HCT116 (cell line): ENCODE measurements around the gene TAF3. TPM values are rescaled to one million over a fixed set of nuclear protein-coding genes. Genes with fewer than 3 reads are reported as not detected.

Experiments used
- ATAC-seq: fragments of 200-7000 bp; cut with Tn5 transposase; 2 replicates; pipeline ENCODE4 v1.9.1; 2020; ENCODE audit warnings: mild to moderate bottlenecking, moderate library complexity
- BruUV-seq: library from RNA; stranded (reverse); fragments of 400-500 nt; replicated peaks from 2 replicates; lab custom pipeline; 2021; lab: Mats Ljungman, UMichigan
- CTCF ChIA-PET: fragments of 300-600 bp; sonication (Branson Sonifier 250); formaldehyde crosslinking; loops from one replicate; lab custom pipeline; 2021; ENCODE audit warnings: antibody characterized with exemption; lab: Charles Lee
- POLR2A ChIA-PET: fragments of 300-600, 350-600 bp; sonication (Branson Sonifier 250); formaldehyde crosslinking; loops from one replicate; lab custom pipeline; 2021; ENCODE audit warnings: antibody characterized with exemption; lab: Charles Lee
- RAD21 ChIA-PET, 2 experiments: fragments of 300-600 bp; sonication (Branson Sonifier 250); formaldehyde crosslinking; loops; one replicate each; lab custom pipeline; 2023; ENCODE audit warnings: low total read pairs in 2 of 2; ENCODE audit not compliant: uncharacterized antibody in 2 of 2, unreplicated experiment in 2 of 2, low non-redundant PET in 1 of 2; lab: Charles Lee
- DNase-seq: peaks from one replicate; pipeline ENCODE4 v3.0.0-alpha.2; 2010; ENCODE audit warnings: low read depth, low spot score
- H2AFZ ChIP-seq: fragments of 200-600 bp; shearing (Covaris generic), sonication (generic); 2 replicates; pipeline ENCODE4 v1.6.1; 2017; ENCODE audit warnings: low read depth, mixed run types, mixed read lengths, antibody characterized with exemption, low read length; ENCODE audit not compliant: poor library complexity, severe bottlenecking
- H3K27ac ChIP-seq: 2 replicates; pipeline ENCODE4 v1.5.1; 2012; ENCODE audit warnings: low read depth, low read length
- H3K27me3 ChIP-seq: fragments of 200-600 bp; sonication (generic); 2 replicates; pipeline ENCODE4 v1.6.1; 2016; ENCODE audit warnings: mixed run types, low read length, mixed read lengths; ENCODE audit not compliant: insufficient read depth
- H3K36me3 ChIP-seq, 2 experiments: fragments of 200-500 bp in 1 of 2; fragments of 200-600 bp in 1 of 2; sonication (Bioruptor generic) in 1 of 2; sonication (generic) in 1 of 2; 2 replicates each; pipeline versions ENCODE4 v1.5.1 to v1.6.1; 2014 to 2016; ENCODE audit warnings: low read length in 2 of 2, inconsistent platforms in 1 of 2, mixed read lengths in 1 of 2, mixed run types in 1 of 2; ENCODE audit not compliant: insufficient read depth in 2 of 2, control insufficient read depth in 1 of 2
- H3K4me1 ChIP-seq, 2 experiments: fragments of 200-600 bp in 1 of 2; sonication (generic) in 1 of 2; 2 replicates each; pipeline versions ENCODE4 v1.5.1 to v1.6.1; 2012 to 2017; ENCODE audit warnings: low read length in 2 of 2, inconsistent platforms in 1 of 2, mild to moderate bottlenecking in 1 of 2, mixed read lengths in 1 of 2, mixed run types in 1 of 2, moderate library complexity in 1 of 2; ENCODE audit not compliant: insufficient read depth in 2 of 2, control insufficient read depth in 1 of 2
- H3K4me2 ChIP-seq: fragments of 200-600 bp; sonication (generic); 2 replicates; pipeline ENCODE4 v1.6.1; 2017; ENCODE audit warnings: mixed run types, low read length, mixed read lengths
- H3K4me3 ChIP-seq, 2 experiments: fragments of 200-600 bp in 1 of 2; sonication (generic) in 1 of 2; replicated peaks in 1 of 2; 2 replicates each; pipeline ENCODE4 v1.5.1; 2011 to 2016; ENCODE audit warnings: low read length in 2 of 2, control low read depth in 1 of 2, low read depth in 1 of 2, mild to moderate bottlenecking in 1 of 2, mixed read lengths in 1 of 2, mixed run types in 1 of 2
- H3K79me2 ChIP-seq: fragments of 200-600 bp; sonication (generic); 2 replicates; pipeline ENCODE4 v1.6.1; 2017; ENCODE audit warnings: mild to moderate bottlenecking, mixed run types, low read length, moderate library complexity, mixed read lengths; ENCODE audit not compliant: insufficient read depth
- H3K9ac ChIP-seq: fragments of 200-600 bp; sonication (generic); 2 replicates; pipeline ENCODE4 v1.6.1; 2016; ENCODE audit warnings: low read length, mixed read lengths
- H3K9me2 ChIP-seq: fragments of 200-600 bp; sonication (generic), shearing (Covaris generic); 2 replicates; pipeline ENCODE4 v1.6.1; 2017; ENCODE audit warnings: mixed run types, mild to moderate bottlenecking, moderate library complexity; ENCODE audit not compliant: insufficient read depth
- H3K9me3 ChIP-seq, 2 experiments: fragments of 200-500 bp in 1 of 2; fragments of 200-600 bp in 1 of 2; sonication (Bioruptor generic) in 1 of 2; sonication (generic) in 1 of 2; 2 replicates each; pipeline ENCODE4 v1.6.1; 2014 to 2017; ENCODE audit warnings: low read length in 2 of 2, mixed read lengths in 2 of 2, inconsistent platforms in 1 of 2, low read depth in 1 of 2, mild to moderate bottlenecking in 1 of 2, mixed run types in 1 of 2, moderate library complexity in 1 of 2; ENCODE audit not compliant: control insufficient read depth in 1 of 2, insufficient read depth in 1 of 2
- H4K20me1 ChIP-seq: fragments of 200-600 bp; sonication (generic), shearing (Covaris generic); 2 replicates; pipeline ENCODE4 v1.6.1; 2017; ENCODE audit warnings: mixed run types, mild to moderate bottlenecking, moderate library complexity; ENCODE audit not compliant: insufficient read depth
- CBX3 ChIP-seq: IDR thresholded peaks from 2 replicates; pipeline ENCODE4 v1.6.1; 2012; ENCODE audit warnings: low read depth
- EZH2 ChIP-seq: fragments of 200-600 bp; sonication (generic); IDR thresholded peaks from 2 replicates; pipeline ENCODE4 v1.6.1; 2017; ENCODE audit warnings: antibody characterized with exemption, mixed run types
- EZH2phosphoT487 ChIP-seq: fragments of 200-600 bp; IDR thresholded peaks from 2 replicates; pipeline ENCODE4 v1.6.1; 2018; ENCODE audit warnings: antibody characterized with exemption, borderline replicate concordance
- FOSL1 ChIP-seq: IDR thresholded peaks from 2 replicates; pipeline ENCODE4 v1.6.1; 2012; ENCODE audit warnings: low read depth
- POLR2AphosphoS5 ChIP-seq: IDR thresholded peaks from 2 replicates; pipeline ENCODE4 v1.6.1; 2011; ENCODE audit warnings: mild to moderate bottlenecking, low read depth, low read length, moderate library complexity
- SRF ChIP-seq: IDR thresholded peaks from 2 replicates; pipeline ENCODE4 v1.6.1; 2012; ENCODE audit warnings: low read depth
- TCF7L2 ChIP-seq: IDR thresholded peaks from 2 replicates; pipeline ENCODE4 v1.7.0; 2011; ENCODE audit warnings: borderline replicate concordance, inconsistent platforms; ENCODE audit not compliant: insufficient read depth, insufficient read length; ENCODE audit errors: extremely low read depth
- intact Hi-C: fragments of 100-400 bp; cut with micrococcal nuclease; formaldehyde crosslinking; loops from 2 replicates; pipeline ENCODE4 v1.10.0; 2022
- total RNA-seq: library from RNA; stranded (reverse); gene quantifications from one replicate; pipeline ENCODE4 v1.2.1, GENCODE V29; 2021; ENCODE audit not compliant: unreplicated experiment
- TF ChIP-seq, protein P1 (sequence below): IDR thresholded peaks from 2 replicates; pipeline ENCODE4 v1.6.1; 2012
- TF ChIP-seq, protein P2 (sequence below): IDR thresholded peaks from 2 replicates; pipeline ENCODE4 v1.6.1; 2011; ENCODE audit warnings: mild to moderate bottlenecking, low read length, moderate library complexity; ENCODE audit not compliant: insufficient replicate concordance; ENCODE audit errors: extremely low read depth
- TF ChIP-seq, protein P3 (sequence below): IDR thresholded peaks from 2 replicates; pipeline ENCODE4 v1.6.1; 2012

TAF3 gene
- total RNA-seq, 1 experiment from 2014 or later = 8.0 TPM

DNA sequence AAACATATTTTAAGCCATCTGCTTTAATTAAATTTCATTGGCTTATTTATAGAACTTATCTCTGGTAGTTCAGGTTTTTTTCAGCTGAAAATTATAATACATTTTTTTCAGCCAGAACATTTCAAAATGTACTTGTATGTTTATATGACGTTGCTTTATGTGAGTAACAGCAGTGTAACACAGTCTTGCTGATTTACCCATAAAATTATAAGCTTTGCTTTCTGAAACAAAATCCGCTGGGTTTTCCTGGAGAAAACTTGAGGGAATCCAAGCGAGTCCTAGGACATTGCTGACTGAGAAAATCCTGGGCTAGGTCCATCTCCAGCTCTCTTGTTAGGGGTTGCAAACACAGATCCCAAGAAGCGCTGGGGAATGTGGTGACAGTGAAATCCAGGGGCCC is 124.0 kb downstream of the TAF3 start:
- no peak overlapping the region for H3K4me2 ChIP-seq
- H3K4me3 ChIP-seq = no peak overlapping the region
- no peak for ATAC-seq
- no peaks in the 10 kb centered on the region for H3K36me3 ChIP-seq
- intact Hi-C loops = no loop called here
- no TSS peak for BruUV-seq
- H3K9me2 ChIP-seq = no peaks in the 10 kb centered on the region
- ChIA-PET POLR2A (no interaction called here), CTCF (no interaction called here), RAD21 (no interaction called here)
- no peaks in the 10 kb centered on the region for H3K27me3 ChIP-seq
- H3K4me1 ChIP-seq = no peaks in the 10 kb centered on the region
- H2AFZ ChIP-seq = no peak overlapping the region
- H4K20me1 ChIP-seq = no peaks in the 10 kb centered on the region
- TF ChIP-seq, protein P1, sequence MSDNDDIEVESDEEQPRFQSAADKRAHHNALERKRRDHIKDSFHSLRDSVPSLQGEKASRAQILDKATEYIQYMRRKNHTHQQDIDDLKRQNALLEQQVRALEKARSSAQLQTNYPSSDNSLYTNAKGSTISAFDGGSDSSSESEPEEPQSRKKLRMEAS = no peak
- TF ChIP-seq TCF7L2 = no peak
- TF ChIP-seq CBX3 = no peak
- no peak for TF ChIP-seq SRF
- TF ChIP-seq, protein P2, sequence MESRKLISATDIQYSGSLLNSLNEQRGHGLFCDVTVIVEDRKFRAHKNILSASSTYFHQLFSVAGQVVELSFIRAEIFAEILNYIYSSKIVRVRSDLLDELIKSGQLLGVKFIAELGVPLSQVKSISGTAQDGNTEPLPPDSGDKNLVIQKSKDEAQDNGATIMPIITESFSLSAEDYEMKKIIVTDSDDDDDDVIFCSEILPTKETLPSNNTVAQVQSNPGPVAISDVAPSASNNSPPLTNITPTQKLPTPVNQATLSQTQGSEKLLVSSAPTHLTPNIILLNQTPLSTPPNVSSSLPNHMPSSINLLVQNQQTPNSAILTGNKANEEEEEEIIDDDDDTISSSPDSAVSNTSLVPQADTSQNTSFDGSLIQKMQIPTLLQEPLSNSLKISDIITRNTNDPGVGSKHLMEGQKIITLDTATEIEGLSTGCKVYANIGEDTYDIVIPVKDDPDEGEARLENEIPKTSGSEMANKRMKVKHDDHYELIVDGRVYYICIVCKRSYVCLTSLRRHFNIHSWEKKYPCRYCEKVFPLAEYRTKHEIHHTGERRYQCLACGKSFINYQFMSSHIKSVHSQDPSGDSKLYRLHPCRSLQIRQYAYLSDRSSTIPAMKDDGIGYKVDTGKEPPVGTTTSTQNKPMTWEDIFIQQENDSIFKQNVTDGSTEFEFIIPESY = no peak
- TF ChIP-seq, protein P3, sequence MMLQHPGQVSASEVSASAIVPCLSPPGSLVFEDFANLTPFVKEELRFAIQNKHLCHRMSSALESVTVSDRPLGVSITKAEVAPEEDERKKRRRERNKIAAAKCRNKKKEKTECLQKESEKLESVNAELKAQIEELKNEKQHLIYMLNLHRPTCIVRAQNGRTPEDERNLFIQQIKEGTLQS = no peak
- TF ChIP-seq EZH2 = no peak
- TF ChIP-seq FOSL1 = no peak
- no peak for TF ChIP-seq EZH2phosphoT487
- TF ChIP-seq POLR2AphosphoS5 = no peak
- no peak overlapping the region for H3K27ac ChIP-seq
- no peaks in the 10 kb centered on the region for H3K9me3 ChIP-seq
- no peak overlapping the region for H3K9ac ChIP-seq
- DNase-seq = no peak
- H3K79me2 ChIP-seq = no peaks in the 10 kb centered on the region
